Measurements from ENCODE around the gene C19orf44.
"Not testable (repeated sequence)": the region's sequence is repeated elsewhere in the genome, so short reads cannot be mapped to it uniquely, and the experiment has no call there.

The C19orf44 gene

DNA sequence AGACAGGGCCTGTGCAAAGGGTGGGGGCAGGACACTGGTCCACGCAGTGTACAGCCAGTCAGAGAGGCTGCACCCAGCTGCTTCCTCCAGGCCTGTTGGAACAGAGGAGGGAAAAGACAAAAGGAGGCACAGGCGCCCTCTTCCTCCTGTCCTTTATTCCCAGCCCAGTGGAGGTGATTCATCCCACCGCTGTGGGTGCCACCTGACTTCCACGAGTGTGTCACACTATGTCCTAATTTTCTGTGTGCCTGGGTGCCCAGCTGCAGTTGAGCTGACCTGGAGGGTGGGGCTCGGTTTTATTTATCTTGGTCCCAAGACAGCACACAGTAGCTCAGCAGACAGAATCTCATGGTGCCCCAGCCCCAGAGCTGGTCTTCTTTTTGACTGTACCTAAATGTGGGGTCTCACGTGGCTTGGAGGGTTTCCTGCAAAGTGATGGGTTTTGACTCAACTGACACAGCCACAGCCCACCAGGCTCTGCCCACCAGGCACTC, 33.4 kb upstream of the C19orf44 start:
- peak overlapping the region; percentile 28 for H3K4me3 Mint-ChIP-seq

DNA sequence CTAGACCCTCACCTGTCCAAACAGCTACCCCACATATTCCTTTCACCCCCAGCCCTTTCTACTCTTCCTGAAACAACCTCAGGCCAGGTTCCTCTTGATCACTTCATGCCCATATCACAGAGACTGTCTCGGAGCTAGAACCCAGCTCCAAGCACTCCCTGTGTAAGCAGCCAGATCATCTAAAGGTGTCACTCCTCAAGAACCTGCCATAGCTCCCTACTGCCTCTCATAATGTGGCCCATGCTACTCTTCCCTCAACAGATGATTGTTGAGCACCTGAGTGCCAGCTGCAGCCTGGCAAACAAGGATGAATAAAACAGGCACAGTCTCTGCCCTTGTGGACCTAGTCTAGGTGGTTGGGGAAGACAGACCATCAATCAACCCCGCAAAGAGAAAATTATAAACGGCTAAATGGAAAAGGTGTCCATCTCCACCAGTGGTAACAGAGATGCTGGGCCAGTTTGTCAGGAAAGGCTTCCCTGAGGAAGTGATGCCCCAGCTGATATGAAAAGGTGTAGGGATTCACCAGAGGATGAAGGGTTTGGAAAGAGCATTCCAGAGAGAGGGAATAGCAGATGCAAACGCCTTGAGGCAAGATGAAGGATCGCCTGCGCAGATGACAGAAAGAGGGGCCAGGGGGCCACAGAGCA, 32.7 kb upstream of the C19orf44 start:
- DNase-seq (ENCODE audit: low spot score in 2 of 2) (no peak), ATAC-seq (no peak)
- Mint-ChIP-seq H3K36me3 (peaks cover 5% of the 10 kb centered on the region), H3K27ac (peak overlapping the region; percentile 84), H3K4me1 (peaks cover 80% of the 10 kb centered on the region), H3K4me3 (peak overlapping the region; percentile 28), H3K9me3 (no peaks in the 10 kb centered on the region)

More for the DNA sequence above, 33.4 kb upstream of the C19orf44 start:
- H3K4me1 Mint-ChIP-seq: peaks cover 80% of the 10 kb centered on the region
- H3K36me3 Mint-ChIP-seq: peaks cover 5% of the 10 kb centered on the region
- H3K9me3 Mint-ChIP-seq: no peaks in the 10 kb centered on the region
- ATAC-seq (peak; percentile 90), DNase-seq (ENCODE audit: low spot score in 2 of 2) (peak in 1 of 2 donors; percentile 66)
- peak overlapping the region; percentile 84 for H3K27ac Mint-ChIP-seq

DNA sequence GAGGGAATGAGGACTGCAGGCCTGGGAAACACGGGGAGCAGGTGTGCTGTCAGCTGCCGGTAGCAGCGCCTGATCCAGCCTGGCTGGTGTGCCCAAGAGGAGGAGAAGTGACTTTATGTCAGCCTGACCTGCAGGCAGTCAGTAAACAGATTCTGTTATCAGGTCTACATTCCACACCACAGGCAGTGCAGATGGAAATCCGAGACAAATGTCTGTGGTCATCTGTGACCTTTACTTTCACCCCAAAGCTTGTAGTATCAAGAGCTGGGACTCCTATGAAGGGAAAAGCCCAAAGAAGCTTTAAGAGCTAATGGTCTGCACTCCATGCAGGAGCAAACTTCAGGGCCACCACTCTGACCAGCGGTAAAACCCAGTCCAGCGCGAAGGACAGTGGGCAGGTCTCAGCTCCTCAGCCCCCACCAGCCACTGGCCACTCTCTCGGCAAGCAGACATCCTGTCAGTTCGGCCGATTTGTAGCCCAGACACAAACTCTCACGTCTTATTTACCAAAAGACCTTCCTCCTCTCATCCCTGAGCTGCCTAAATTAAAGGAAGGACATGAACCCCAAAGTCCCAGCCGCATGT, 32.1 kb upstream of the C19orf44 start:
- Mint-ChIP-seq H3K27ac (peak overlapping the region; percentile 84), H3K4me3 (no peak overlapping the region), H3K36me3 (peaks cover 6% of the 10 kb centered on the region), H3K9me3 (no peaks in the 10 kb centered on the region), H3K4me1 (peaks cover 80% of the 10 kb centered on the region)
- no peak for DNase-seq (ENCODE audit: low spot score in 2 of 2)
- ATAC-seq: no peak

DNA sequence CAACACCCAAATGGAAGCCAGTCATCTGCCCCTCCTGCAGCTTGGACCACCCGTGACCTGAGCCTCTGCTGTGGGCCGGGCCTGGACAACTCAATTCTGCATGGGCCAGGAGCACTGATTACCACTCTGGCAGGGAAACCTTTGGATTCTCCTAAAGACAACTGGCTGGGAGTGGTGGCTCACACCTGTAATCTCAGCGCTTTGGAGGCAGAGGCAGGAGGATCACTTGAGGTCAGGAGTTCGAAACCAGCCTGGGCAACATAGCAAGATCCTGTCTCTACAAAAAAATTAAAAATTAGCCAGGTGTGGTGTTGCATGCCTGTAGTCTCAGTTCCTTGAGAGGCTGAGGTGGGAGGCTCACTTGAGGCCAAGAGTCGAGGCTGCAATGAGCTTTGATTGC, 31.0 kb upstream of the C19orf44 start:
- no peak overlapping the region for H3K27ac Mint-ChIP-seq
- no peak for DNase-seq (ENCODE audit: low spot score in 2 of 2)
- peaks cover 4% of the 10 kb centered on the region for H3K36me3 Mint-ChIP-seq
- peaks cover 82% of the 10 kb centered on the region for H3K4me1 Mint-ChIP-seq
- no peak overlapping the region for H3K4me3 Mint-ChIP-seq
- no peak for ATAC-seq
- no peaks in the 10 kb centered on the region for H3K9me3 Mint-ChIP-seq

DNA sequence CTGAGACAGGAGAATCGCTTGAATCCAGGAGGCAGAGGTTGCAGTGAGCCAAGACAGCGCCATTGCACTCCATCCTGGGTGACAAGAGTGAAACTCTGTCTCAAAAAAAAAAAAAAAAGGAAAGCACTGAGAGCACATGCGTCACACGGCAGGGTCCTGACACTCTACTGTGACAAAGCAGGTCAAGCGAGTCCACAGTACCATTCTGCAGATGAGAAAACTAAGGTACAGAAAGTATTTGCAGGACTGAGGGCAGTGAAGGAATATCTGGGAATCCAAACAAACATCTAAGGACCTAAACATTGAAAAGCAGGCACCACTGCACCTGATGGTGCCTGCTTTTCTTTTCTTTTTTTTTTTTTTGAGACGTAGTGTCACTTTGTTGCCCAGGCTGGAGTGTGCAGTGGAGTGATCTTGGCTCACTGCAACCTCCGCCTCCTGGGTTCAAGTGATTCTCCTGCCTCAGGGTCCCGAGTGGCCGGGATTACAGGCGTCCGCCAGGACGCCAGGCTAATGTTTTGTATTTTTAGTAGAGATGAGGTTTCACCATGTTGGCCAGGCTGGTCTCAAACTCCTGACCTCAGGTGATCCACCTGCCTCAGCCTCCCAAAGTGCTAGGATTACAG, 29.3 kb upstream of the C19orf44 start:
- H3K9me3 Mint-ChIP-seq; DNase-seq (ENCODE audit: low spot score in 2 of 2); H3K36me3 Mint-ChIP-seq; H3K4me3 Mint-ChIP-seq; ATAC-seq: not testable (repeated sequence)
- peaks cover 83% of the 10 kb centered on the region for H3K4me1 Mint-ChIP-seq
- H3K27ac Mint-ChIP-seq: peak overlapping the region; percentile 71

DNA sequence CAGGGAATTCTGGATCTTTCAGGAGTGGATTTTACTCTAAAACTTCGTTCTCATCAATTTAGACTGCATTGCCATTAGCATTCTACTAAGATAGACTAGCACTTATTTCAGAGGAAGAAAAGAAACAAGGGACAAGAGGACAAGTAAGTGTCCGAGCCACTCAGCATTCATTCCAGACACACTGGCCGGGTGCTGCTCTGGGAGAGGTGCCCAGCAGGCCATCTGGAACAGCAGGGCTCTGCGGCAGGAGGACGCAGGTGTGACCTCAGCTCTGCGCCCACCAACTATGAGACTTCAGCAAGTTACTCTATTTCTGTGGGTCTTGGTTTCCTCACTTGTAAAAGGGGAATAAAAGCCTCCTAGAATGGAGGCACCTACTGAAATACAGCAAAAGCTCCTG, 28.6 kb upstream of the C19orf44 start:
- H3K9me3 Mint-ChIP-seq: no peaks in the 10 kb centered on the region
- ATAC-seq (no peak), DNase-seq (ENCODE audit: low spot score in 2 of 2) (no peak)
- peaks cover 77% of the 10 kb centered on the region for H3K4me1 Mint-ChIP-seq
- peak overlapping the region; percentile 71 for H3K27ac Mint-ChIP-seq
- no peak overlapping the region for H3K4me3 Mint-ChIP-seq
- H3K36me3 Mint-ChIP-seq: peaks cover 4% of the 10 kb centered on the region

DNA sequence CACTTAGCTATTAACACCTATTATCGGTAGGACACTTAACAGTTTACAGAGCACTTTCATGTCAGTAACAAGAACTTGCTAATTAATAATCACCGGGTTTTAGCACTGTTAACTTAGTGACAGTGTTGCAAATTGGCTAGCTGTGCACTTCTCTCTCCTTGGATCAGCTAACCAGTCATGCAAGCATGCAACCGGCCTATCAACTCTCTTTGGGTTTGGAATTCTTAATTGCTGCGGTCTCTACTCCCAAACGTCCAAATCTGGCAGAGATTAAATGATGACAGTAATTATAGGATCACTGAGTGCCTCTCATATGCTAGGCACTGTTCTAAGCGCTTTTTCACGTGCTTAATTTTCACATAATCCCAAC, 25.7 kb upstream of the C19orf44 start:
- peaks cover 4% of the 10 kb centered on the region for H3K36me3 Mint-ChIP-seq
- H3K4me3 Mint-ChIP-seq: peak overlapping the region; percentile 72
- DNase-seq (ENCODE audit: low spot score in 2 of 2) (no peak), ATAC-seq (no peak)
- no peaks in the 10 kb centered on the region for H3K9me3 Mint-ChIP-seq
- H3K4me1 Mint-ChIP-seq: peaks cover 49% of the 10 kb centered on the region
- no peak overlapping the region for H3K27ac Mint-ChIP-seq

DNA sequence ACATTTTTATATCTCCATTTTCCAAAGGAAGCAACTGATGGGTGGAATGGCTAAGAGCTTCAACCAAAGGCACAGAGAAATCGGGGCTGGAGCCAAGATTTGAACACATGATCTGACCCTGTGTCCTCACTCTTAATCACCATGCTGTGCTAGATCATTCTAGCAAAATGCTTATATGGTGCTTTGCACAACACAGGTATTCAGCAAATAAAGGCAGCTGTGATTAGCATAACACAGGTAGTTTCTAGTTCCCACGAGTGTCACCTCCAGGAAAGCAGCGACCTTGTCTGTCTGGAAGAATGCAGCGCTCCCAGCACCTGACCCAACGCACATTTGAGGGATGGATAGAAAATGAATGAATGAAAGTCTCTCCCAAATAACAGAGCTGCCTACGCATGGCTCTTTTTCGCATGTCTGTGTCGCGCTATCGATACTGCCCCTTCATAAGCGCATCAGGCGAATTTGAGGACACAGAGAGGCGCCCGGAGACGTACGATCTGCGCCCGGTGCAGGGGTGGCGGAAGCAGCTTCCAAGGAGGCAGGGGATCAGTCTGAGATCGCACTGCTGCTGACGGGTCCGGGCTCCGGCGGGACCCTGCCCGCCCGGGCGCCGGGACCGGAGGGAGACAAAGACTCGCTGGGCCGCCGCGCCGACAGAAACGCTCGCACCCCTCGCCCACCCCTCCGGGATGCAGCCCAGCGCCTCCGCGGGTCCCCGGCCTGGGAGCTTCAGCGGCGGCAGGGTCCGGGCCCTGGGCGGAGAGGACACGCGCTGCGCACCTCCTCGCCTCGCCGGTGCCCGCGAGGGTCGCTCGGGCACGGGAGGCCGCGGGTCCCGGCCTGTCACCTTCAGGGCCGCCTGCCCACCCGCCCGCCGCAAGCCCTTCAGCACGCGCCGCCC, 25.0 kb upstream of the C19orf44 start:
- DNase-seq (ENCODE audit: low spot score in 2 of 2): peak; percentile 9 to 67
- H3K4me3 Mint-ChIP-seq: peak overlapping the region; percentile 72

DNA sequence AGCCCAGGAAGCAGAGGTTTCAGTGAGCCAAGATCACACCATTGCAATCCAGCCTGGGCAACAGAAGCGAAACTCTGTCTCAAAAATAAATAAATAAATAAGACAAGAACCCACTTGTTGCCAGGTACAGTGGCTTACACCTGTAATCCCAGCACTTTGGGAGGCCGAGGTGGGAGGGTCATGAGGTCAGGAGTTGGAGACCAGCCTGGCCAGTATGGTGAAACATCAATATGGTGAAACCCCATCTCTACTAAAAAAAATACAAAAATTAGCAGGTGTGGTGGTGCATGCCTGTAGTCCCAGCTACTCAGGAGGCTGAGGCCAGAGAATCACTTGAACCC, 23.7 kb upstream of the C19orf44 start:
- not testable (repeated sequence) for H3K9me3 Mint-ChIP-seq; ATAC-seq; H3K36me3 Mint-ChIP-seq; H3K27ac Mint-ChIP-seq; DNase-seq (ENCODE audit: low spot score in 2 of 2)
- H3K4me3 Mint-ChIP-seq: peak overlapping the region; percentile 72
- peaks cover 35% of the 10 kb centered on the region for H3K4me1 Mint-ChIP-seq

More for the DNA sequence above, 25.0 kb upstream of the C19orf44 start:
- peak; percentile 51 for ATAC-seq
- Mint-ChIP-seq H3K36me3 (peaks cover 4% of the 10 kb centered on the region), H3K9me3 (no peaks in the 10 kb centered on the region), H3K27ac (no peak overlapping the region), H3K4me1 (peaks cover 46% of the 10 kb centered on the region)

DNA sequence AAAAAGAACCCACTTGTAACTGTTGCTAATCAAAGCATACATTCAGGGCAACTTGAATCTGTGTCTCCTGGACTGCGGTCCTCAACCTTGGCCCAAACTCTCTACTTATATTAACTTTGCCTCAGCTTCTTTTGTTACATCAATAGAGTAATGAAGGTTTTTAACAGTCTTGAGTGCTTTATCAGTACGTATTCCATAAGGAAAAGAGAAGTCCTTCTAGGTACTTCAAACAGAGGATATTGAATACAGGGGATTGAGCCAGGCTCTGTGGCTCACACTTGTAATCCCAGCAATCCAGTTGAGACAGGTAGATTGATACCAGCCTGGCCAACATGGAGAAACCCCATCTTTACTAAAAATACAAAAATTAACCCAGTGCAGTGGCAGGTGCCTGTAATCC, 23.2 kb upstream of the C19orf44 start:
- H3K9me3 Mint-ChIP-seq: no peaks in the 10 kb centered on the region
- DNase-seq (ENCODE audit: low spot score in 2 of 2) (no peak), ATAC-seq (no peak)
- no peak overlapping the region for H3K27ac Mint-ChIP-seq
- peaks cover 30% of the 10 kb centered on the region for H3K4me1 Mint-ChIP-seq
- peaks cover 4% of the 10 kb centered on the region for H3K36me3 Mint-ChIP-seq
- peak overlapping the region; percentile 72 for H3K4me3 Mint-ChIP-seq

DNA sequence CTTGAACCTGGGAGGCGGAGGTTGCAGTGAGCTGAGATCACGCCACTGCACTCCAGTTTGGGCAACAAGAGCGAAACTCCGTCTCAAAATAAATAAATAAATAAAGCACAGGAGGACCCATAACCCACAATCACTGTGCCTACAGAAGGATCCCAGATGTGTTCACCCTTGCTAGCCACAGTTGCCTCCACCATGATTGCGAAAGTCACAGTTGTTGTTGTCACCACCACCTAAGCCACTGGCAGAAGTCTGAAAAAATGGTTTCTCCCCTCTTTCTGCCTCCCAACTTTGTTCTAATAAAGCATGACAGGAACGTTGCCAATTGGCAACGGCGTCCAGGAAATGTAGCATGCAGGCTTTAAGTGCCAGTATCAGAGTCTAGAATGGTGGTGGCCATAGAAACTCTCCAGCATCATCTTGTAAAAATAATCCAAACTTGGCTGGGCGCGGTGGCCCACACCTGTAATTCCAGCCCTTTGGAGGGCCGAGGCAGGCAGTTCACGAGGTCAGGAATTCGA, 22.3 kb upstream of the C19orf44 start:
- H3K27ac Mint-ChIP-seq: no peak overlapping the region
- DNase-seq (ENCODE audit: low spot score in 2 of 2): no peak
- peaks cover 4% of the 10 kb centered on the region for H3K36me3 Mint-ChIP-seq
- H3K4me1 Mint-ChIP-seq: peaks cover 21% of the 10 kb centered on the region
- no peak for ATAC-seq
- H3K4me3 Mint-ChIP-seq: no peak overlapping the region
- no peaks in the 10 kb centered on the region for H3K9me3 Mint-ChIP-seq

DNA sequence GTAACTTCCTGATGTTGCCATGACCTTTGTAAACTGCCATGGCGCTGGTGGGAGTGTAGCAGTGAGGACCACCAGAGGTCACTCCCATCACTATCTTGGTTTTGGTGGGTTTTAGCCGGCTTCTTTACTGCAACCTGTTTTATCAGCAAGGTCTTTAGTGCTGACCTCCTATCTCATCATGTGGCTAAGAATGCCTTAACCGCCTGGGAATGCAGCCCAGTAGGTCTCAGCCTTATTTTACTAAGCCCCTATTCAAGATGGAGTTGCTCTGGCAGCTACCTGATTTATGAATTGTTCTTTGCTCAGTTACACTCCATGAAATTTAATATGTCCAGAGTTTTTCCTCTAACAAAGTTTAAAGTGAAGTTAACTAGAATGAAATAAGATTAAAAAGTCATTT, 19.8 kb upstream of the C19orf44 start:
- Mint-ChIP-seq H3K4me1 (no peaks in the 10 kb centered on the region), H3K9me3 (no peaks in the 10 kb centered on the region), H3K27ac (no peak overlapping the region), H3K36me3 (no peaks in the 10 kb centered on the region), H3K4me3 (no peak overlapping the region)
- no peak for DNase-seq (ENCODE audit: low spot score in 2 of 2)
- ATAC-seq: no peak

DNA sequence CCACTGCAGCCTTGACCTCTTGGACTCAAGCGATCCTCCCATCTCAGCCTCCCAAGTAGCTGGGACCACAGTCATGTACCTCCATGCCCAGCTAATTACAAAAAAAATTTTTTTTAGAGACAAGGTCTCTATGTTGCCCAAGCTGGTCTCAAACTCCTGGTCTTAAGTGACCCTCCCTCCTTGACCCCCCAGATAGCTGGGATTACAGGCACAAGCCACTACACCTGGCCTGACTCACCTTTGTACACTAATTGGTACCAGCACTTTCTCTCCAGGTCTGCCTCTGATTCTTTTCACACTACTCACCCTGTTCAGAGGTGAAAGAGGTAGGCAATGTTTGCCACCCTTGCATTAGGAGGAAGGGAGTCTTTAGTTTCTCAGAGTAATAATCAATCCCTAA, 18.9 kb upstream of the C19orf44 start:
- Mint-ChIP-seq H3K9me3 (no peaks in the 10 kb centered on the region), H3K4me3 (no peak overlapping the region), H3K27ac (no peak overlapping the region), H3K4me1 (no peaks in the 10 kb centered on the region), H3K36me3 (no peaks in the 10 kb centered on the region)
- ATAC-seq (no peak), DNase-seq (ENCODE audit: low spot score in 2 of 2) (no peak)

DNA sequence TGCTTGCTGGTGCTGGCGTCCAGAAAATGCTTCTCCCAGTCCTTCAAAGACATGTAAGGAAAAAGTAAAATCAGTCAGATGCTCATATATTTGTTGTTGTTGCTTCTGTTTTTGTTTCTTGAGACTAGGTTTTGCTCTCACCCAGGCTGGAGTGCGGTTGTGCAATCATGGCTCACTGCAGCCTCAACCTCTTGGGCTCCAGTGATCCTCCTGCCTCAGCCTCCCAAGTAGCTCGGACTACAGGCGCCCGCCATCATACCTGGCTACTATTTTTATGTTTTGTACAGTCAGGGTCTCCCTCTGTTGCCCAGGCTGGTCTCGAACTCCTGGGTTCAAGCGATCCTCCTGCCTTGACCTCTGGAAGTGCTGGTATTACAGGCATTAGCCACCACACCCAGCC, 13.4 kb upstream of the C19orf44 start:
- Mint-ChIP-seq H3K27ac (no peak overlapping the region), H3K9me3 (no peaks in the 10 kb centered on the region), H3K4me1 (no peaks in the 10 kb centered on the region), H3K36me3 (no peaks in the 10 kb centered on the region), H3K4me3 (no peak overlapping the region)
- DNase-seq (ENCODE audit: low spot score in 2 of 2) (no peak), ATAC-seq (no peak)

DNA sequence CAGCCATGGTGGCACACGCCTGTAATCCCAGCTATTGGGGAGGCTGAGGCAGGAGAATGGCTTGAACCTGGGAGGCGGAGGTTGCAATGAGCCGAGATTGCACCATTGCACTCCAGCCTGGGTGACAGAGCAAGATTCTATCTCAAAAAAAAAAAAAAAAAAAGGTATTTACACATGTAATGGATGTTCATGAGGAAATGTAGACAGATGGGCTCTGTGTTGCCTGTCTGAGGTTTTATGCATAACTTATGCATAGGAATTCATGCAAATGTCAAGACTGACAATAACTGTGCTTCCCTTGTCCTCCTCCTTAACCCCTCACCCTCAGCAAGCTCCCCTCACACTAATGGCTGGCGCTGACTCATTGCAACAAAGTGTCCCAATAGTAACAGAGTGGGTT, 9.7 kb upstream of the C19orf44 start:
- not testable (repeated sequence) for H3K36me3 Mint-ChIP-seq, H3K4me1 Mint-ChIP-seq, H3K27ac Mint-ChIP-seq

More for the DNA sequence above, 9.7 kb upstream of the C19orf44 start:
- not testable (repeated sequence) for ATAC-seq; H3K9me3 Mint-ChIP-seq; DNase-seq (ENCODE audit: low spot score in 2 of 2); H3K4me3 Mint-ChIP-seq
